ENCODE results near the gene FAR2.

Gene FAR2

GRCh38 chr12:29155079-29155478 lies 6.0 kb downstream of the FAR2 start (continued):
- TF ChIP-seq PRDM10 (tag by site-specific recombination; IDR thresholded peaks at IDR 0.05) (no peak), ZNF548 (tag by site-specific recombination; IDR thresholded peaks at IDR 0.05) (no peak), ZNF133 (tag by site-specific recombination; IDR thresholded peaks at IDR 0.05) (no peak), ZNF747 (tag by site-specific recombination; IDR thresholded peaks at IDR 0.05) (no peak), ZNF18 (tag by site-specific recombination; IDR thresholded peaks at IDR 0.05) (peak; percentile 89), ZNF645 (tag by site-specific recombination; IDR thresholded peaks at IDR 0.05) (no peak), ZNF776 (tag by site-specific recombination; IDR thresholded peaks at IDR 0.05; ENCODE audit: borderline replicate concordance) (no peak), ZNF16 (tag by site-specific recombination; IDR thresholded peaks at IDR 0.05; ENCODE audit: low read depth) (no peak), ZNF121 (tag by site-specific recombination; IDR thresholded peaks at IDR 0.05) (peak; percentile 77; the same call in 1 of the 2 replicates), GLIS2 (tag by site-specific recombination; IDR thresholded peaks at IDR 0.05) (no peak), GLIS1 (tag by site-specific recombination; IDR thresholded peaks at IDR 0.05) (peak; percentile 77), ZNF416 (tag by site-specific recombination; IDR thresholded peaks at IDR 0.05) (no peak), ZNF211 (tag by site-specific recombination; IDR thresholded peaks at IDR 0.05; ENCODE audit: low read depth) (no peak), ZXDB (tag by site-specific recombination; IDR thresholded peaks at IDR 0.05) (no peak), ZNF837 (tag by site-specific recombination; IDR thresholded peaks at IDR 0.05) (no peak), ZBTB17 (tag by site-specific recombination; IDR thresholded peaks at IDR 0.05) (no peak), ZNF600 (tag by site-specific recombination; IDR thresholded peaks at IDR 0.05) (peak; percentile 37; the same call in 1 of the 2 replicates), ZBTB49 (tag by site-specific recombination; IDR thresholded peaks at IDR 0.05; ENCODE audit: low read depth) (no peak), ZNF530 (tag by site-specific recombination; IDR thresholded peaks at IDR 0.05; ENCODE audit: low read depth) (no peak), HOXD13 (CRISPR knock-in tag; IDR thresholded peaks at IDR 0.05; ENCODE audit: borderline replicate concordance) (no peak), ZNF157 (tag by site-specific recombination; IDR thresholded peaks at IDR 0.05) (no peak), ZNF202 (tag by site-specific recombination; IDR thresholded peaks at IDR 0.05; ENCODE audit: borderline replicate concordance) (no peak), ZNF785 (tag by site-specific recombination; IDR thresholded peaks at IDR 0.05) (no peak), SALL2 (tag by site-specific recombination; IDR thresholded peaks at IDR 0.05; ENCODE audit: borderline replicate concordance) (no peak), ELK4 (IDR thresholded peaks at IDR 0.05; ENCODE audit: borderline replicate concordance, low read depth, low read length) (no peak), ZNF112 (tag by site-specific recombination; IDR thresholded peaks at IDR 0.05) (no peak), ZNF768 (tag by site-specific recombination; IDR thresholded peaks at IDR 0.05) (no peak), ZFP37 (tag by site-specific recombination; IDR thresholded peaks at IDR 0.05) (no peak), KLF1 (tag by site-specific recombination; IDR thresholded peaks at IDR 0.05) (no peak), ZNF501 (tag by site-specific recombination; IDR thresholded peaks at IDR 0.05) (no peak), ZNF449 (tag by site-specific recombination; IDR thresholded peaks at IDR 0.05) (no peak)
